NCI-H510A (cell line): ENCODE measurements around the gene ZNF423.

Experiments used
- DNase-seq: peaks from one replicate; lab custom pipeline; 2025; lab: John Stamatoyannopoulos, UW

ZNF423 gene

DNA sequence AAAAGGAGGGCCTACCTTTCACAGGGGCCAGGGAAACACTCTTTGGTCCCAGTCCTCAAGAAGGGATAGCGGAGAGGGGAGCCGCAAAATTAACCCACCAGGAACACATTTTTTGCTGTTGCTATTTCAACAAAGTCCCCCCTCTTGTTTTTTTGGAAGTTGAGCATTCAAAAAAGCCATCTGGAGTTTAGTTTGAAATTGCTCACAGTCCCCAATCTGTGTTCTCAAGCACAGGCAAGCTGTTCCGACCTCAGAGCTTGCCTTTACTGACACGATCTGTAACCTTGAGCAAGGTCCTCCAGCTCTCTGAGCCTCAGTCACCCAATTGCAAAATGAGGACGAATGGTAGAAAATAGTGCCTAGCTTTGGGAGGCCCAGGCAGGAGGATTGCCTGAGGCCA is 131.1 kb downstream of the ZNF423 start:
- no peak for DNase-seq

DNA sequence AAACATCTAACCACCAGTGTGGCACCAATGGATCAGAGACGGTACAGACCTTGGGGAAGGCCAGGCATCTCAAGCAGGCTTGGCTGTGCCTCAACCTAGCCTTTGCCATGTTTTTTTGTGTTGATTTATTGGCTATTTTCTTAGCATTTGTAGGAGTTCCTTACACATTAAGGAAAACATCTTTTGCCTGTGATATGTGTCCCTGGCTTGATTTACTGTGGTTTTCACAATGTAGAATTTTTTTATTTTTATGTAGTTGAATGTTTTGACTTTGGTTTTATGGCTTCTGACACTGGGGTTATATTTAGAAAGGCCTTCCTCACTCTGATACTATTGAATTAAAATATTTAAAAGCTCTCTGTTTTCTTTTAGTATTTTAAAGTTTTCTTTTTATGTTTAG is 132.6 kb downstream of the ZNF423 start:
- no peak for DNase-seq

DNA sequence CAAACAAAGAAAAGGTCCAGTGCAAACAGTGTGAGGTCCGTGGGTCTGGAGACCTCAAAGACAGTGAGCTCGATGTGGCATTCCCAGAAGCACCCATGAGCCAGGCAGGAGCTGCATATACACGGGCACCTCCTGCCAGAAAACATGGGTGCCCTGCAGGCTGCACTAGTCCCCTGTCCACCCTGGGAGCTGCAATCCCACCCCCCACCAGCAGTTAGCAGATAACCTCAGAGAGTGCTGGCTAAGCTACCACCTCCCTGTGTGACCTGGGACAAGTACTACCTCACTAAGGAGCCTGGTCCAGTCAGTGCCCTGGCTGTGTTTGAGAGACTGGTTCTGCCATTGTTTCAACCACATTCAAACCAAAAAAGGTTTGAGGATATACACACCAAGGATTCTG is 135.7 kb downstream of the ZNF423 start:
- no peak for DNase-seq

DNA sequence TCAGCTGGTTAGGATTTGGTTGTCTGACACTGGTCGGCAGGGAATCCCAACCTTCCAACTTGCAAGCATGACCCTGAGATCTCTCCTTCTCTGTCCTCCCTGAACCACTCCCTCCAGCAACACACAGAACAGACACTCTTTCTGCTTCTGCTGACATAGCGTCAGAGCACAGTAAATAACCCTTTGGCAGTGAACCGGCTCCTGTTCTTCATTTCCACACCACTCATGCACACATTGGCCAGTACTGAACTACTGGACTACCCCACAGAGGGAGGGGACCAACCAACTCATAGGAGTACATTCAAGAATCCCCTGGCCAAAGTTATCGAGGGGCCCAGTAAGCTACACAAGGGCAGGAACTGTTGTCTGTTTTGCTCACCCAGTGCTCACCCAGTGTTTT is 138.2 kb downstream of the ZNF423 start:
- no peak for DNase-seq

DNA sequence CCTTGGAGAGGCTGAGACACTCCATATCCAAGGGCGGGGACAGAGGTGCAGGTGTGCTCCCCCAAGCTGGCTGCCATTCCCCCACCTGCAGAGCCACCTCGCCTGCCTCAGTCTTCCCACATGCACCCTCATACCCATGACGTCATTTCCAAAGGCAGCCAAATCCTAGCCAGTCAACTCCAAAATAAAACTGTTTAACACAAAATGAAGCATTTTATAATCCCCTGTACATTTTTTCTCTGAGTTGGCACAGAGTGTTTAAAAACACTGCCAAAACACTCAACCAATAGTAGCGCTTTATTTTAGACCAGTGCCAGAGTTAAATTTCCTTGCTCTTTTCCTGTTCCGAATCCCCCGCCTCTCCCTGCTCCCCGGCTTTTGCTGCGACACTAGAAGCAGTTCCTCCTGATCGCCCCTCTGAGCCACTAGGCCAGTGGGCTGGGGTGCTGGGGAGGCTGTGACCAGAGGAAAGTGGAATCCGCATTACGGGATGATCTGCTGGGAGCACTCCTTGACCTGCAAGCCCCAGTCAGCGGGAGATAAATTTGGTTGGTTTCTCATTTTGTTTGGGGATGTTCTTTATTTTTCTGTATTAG is 139.5 kb downstream of the ZNF423 start:
- no peak for DNase-seq

DNA sequence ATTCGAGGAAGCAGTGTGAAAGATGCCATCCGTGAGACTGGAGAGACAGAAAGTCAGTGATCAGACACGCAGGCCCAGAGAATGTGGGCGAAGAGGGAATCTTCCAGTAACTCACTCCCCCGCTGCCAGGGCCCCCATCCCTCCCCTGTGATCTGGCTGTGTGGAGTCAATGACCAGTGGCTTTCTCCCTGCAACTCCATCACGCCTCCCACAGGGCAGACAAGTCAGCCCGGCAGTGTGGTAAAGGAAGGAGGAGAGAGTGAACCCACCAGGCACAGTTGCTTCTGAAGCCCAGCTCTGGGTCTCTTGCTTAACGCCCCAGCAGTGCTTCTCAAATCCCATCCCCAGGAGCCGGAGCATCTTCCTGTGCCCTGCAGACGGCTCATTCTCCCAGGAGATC is 142.1 kb downstream of the ZNF423 start:
- no peak for DNase-seq

DNA sequence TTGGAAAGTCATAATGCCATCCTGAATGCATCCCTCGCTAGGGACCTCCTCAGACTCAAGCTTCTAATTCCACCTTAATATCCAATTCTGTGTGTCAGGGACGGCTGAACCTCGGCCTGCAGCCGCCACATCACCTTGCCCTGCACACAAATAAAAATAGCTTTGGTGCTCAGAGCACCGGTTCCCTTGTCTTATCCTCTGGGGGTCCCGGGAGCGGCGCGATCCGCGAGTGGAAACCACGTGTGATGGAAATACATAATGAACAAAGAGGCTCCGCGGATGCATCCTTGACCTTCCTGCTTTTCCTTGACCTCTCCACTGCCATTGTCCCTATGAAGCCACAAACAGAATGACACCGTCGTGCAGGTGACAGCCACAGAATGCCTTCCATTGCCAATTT is 143.4 kb downstream of the ZNF423 start:
- no peak for DNase-seq

DNA sequence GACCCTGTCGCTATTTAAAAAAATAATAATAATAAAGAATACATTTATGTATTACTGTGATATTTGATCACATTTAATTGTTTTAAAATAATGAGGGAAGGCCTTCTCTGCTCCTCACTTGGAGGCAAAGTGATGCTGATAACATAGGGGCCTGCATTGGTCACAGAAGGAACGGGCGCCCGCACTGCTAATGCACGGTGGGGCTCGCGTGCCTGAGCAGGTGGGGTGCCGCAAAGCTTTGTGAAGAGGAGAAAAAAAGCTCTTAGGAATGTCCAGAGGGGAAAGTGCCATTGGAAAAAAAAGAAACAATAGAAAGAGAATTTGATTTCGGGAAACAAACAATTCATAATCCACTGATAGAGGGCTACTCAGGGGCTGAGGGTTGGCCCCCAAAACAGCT is 143.8 kb downstream of the ZNF423 start:
- DNase-seq: no peak

DNA sequence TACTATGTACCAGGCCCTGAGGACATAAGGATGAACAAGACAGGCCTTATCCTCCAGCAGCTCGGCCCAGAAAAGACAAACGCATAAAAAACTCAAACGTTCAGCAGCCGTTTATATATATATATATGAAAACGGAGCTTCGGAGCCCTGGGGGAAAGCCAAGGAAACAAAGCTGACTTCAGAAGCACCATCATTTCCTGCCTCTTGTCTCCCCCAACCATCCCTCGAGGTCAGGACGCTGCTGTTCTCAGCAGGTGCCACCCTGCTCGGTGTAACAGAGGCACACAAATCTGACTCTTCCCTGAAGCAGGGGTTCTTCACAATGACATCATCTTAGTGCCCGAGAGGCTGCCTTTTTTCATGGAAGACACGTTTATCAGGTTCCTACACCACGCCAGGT is 146.9 kb downstream of the ZNF423 start:
- DNase-seq: no peak

DNA sequence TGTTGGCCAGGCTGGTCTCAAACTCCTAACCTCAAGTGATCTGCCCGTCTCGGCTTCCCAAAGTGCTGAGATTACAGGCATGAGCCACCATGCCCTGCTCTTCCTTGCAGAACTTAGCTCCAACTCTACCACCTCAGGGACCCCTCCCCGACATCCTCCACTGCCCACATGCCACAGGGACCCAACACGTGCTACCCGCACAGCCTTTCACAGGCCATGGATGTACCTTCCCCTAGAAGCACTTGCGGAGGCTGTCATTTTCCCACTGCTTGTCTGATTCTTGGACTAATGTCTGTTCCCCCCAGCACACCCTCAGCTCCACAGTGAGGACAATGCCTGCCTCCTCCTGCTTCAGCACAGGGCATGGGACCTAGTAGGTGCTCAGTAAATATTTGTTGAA is 147.4 kb downstream of the ZNF423 start:
- no peak for DNase-seq

DNA sequence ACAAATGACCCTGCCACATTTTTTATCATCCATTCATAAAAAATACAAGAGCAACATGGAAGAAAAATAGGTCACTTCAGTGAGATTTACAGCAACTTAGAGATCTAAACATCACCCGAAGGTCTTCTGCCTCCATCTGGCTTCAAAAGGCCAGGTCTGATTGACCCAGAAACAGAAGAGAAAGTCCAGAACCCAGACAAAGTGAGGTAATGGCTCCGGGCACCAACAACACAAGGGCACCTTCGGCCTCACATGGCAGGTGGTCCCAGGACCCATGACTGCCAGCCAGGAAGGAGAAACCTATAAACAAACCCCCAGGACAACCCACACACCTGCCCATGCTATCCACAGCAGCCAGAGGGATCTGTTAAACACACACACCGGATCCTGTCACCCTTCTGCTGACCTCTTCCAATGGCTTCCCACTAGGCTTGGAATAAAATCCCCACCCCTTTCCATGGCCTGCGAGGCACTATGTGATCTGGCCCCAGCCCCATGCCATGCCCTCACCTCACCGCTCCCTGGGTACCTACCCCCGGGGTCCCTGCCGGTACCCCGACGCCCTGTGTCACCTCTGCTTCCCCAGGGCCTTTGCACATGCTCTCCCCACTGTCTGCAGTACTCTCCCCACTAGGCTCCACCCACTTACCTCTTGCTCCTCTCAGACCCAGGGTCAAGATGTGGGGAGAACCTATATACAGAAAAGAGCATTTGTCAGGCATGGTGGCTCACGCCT is 149.1 kb downstream of the ZNF423 start:
- DNase-seq: no peak

DNA sequence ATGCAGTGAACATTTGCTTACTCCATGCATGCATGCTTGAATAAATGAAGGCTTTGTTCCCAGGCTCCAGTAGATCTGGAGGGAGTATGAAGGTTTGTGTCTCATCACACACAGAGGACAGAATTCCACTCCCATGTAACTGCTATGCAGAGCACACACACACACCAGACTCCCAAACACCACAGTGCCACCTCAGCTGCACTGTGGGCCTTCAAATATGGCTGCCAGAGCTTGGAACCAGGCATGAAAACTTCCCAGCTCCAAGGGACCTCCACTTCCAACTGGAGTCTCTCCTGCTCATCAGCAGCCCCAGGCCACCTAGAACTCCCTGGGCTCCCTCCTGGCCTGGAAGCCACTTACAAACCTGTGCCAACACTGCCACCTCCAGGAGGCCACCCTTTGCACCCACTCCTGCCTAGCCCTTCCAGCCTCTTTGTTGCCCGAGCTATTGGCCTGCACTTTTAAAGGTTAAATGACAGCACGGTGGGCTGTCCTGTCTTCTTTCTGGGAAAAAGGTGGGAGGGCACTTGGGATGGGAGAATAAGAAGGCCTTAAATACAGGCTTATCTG is 151.2 kb downstream of the ZNF423 start:
- no peak for DNase-seq

DNA sequence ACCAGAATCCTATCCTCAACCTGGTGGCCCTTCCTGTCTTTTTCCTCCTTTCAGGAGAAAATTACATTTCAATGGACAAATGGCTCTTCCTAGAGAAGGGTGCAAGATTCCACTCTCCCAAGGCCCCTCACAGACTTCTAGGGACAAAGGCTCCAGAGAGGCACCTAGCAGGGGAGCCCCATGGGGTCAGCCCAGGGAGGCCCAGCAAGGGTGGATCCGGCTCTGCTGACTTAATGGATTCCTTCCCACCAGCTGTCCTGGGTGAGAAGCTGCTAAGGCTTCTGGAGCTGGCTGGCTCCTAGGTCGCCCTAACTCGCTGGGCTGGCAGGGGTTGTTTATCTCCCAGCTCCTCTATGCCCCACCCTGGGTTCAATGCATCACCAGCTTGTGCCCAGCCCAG is 152.4 kb downstream of the ZNF423 start:
- DNase-seq: no peak

DNA sequence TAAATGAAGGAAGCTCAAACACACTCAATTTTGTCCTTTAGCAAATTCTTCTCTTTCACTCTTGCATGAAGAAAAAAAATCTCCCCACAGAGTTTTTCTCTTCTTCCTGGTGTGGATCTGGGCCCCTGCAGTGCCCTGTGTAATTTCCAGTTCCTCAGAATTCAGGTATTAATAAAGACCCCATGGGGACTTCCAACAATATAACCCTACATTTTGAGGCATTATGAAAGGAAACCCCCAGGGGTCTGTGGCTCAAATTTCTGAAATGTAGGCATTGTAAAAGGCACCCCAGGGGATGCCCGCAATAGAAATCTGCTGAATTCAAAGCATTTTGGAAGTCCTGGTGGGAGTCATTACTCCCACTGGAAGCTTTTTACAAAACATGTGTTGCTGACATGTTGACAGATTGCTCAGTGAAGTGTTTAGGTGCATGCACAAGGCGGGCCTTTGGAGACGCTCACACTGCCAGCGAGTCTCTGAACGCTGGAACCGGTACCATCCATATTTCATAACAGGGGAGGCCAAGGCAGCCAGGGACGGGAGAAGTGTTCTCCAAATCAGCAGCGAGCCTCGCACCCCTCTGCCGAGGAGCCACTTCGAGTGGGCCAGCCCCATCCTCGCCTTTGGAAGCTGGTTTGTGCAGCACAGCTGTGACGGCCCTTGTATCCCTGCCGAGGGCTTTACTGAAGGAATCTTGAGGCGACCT is 154.0 kb downstream of the ZNF423 start:
- DNase-seq: no peak

DNA sequence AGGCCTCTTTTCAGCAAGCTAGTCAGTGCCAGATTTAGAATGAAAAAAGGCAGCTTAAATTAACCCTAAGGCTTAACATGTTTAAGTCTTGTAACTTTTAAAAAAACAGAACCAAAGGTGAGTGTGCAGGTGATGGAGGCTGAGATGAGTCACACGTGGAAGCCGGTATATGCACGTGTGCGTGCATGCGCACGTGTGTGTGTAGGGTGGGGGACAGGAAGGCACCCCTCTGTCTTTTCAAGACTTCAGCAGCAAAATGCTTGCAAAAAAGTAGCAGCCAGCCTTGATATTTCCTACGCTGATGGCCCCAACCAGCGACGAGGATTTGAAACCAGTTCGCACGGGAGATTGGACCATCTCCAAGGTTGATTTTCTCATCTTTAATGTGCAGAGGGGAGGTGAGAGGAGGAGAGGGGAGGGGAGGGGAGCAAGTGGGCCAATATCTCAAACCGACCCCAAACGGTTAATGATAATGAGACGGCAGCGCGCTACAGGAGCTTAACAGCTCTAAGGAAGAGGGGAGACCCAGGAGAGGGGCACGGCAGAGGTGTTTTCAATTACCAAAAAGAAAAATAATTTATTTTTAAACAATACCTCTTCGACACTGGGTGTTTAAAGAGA is 154.7 kb downstream of the ZNF423 start:
- DNase-seq: no peak

DNA sequence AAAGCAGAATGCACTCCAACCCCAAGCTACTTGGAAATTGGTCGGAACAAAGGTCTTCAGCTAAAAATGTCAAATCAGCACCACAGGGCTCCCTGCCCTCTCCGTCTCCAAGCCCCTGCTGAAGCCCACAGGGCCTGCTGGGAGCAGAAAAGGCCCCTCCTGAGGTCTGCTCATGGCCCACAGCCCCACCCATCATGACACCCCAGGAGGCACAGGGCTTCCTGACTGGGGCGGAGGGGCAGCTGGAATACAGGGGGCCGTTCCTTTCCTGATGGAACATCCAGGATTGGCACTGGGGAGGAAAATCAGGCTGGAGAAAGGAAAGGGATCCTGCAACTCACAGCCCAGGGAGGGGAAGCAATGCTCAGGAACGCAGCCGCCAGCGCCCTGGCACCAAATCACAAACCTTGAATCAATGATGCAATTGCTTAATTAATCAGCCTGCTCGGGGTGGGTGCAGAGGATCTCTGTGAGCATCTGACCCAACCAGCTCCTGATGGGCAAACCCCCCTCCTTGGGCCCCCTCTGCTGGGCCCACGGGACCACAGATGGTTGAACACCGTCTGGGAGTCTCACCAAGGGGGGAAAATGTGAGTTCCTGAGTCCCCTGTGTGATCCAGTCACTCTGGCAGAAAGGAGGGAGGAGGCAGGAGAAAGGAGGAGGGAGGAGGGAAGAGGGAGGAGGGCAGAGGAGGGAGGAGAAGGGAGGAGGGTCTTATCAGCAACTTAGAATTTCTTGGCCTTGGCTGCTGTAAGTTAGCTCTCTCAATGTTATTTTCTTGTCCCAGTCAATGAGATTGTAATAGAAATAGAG is 155.5 kb downstream of the ZNF423 start:
- no peak for DNase-seq

DNA sequence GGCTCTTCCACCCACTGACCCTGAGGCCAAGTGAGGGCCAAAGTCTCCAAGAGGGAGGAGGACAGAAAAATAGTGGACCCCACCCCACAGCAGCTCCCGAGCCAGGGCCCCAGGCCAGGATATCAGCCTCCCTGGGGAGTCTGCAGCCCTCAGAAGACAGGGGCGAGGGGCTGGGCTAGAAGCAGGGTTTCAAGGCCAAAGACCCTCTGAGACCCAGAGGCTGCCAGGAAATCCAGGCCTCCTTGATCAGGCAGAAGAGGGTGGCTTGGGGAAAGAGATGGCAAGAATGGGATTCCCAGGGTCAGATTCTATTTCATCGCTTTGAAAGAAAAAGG is 156.1 kb downstream of the ZNF423 start:
- DNase-seq: no peak

DNA sequence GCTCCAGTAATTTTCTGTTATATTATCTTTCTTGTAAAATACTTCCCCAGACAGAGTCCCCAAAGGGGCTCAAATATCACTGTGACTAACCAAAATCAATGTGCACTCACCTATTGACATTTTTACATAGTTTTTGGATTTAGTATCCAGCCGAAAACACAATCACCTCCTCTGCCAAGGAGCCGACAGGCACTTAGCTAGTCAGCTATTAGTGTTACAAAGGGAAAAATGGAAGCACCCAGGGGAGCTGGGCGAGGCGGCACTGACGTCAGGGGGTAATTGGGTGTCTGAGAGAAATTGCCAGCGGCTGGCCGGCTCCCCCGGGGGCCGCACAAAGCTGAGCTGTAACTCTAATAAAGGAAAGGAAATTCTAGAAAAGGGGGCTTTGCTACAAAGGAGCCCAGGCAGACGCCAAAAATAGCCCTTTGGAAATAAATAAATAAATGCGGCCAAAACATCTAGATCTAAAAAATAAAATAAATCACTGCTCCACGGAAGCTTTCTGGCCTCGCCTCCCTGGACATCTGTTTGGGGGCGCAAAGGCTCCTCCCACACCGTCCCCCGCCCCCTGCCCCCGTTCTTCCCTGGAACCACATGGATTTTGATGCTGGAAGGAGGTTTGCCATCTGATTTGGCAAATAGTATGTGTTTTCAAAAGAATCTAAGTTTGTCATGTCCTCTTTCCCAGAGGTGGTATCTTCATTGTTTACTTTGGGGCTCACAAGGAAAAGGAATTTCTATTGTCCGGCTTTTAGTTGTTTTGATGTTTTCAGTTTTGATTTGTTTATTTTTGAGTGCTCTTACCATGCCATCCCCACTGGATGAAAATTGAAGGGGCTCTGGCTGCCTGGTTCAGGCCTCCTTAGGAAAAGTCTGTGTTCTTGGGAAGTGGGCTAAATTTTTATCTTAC is 156.7 kb downstream of the ZNF423 start:
- DNase-seq: no peak

DNA sequence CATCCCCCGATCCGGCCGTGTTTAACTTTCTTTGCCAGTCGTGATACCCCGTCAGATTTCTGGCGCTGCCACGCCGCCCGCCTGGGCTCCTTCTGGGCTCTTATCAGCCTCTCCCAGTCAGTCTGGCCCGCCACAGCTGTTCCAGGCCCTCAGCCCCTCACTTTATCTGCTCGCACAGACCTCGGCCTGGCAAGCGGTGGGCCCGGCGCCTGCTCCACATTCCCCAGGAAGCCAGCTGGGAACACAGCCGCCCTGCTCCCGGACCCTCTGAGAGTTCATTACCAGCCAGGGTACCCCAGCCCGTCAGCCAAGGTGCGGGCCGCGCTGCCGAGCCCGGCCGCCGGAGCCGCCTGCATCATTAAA is 157.5 kb downstream of the ZNF423 start:
- no peak for DNase-seq

DNA sequence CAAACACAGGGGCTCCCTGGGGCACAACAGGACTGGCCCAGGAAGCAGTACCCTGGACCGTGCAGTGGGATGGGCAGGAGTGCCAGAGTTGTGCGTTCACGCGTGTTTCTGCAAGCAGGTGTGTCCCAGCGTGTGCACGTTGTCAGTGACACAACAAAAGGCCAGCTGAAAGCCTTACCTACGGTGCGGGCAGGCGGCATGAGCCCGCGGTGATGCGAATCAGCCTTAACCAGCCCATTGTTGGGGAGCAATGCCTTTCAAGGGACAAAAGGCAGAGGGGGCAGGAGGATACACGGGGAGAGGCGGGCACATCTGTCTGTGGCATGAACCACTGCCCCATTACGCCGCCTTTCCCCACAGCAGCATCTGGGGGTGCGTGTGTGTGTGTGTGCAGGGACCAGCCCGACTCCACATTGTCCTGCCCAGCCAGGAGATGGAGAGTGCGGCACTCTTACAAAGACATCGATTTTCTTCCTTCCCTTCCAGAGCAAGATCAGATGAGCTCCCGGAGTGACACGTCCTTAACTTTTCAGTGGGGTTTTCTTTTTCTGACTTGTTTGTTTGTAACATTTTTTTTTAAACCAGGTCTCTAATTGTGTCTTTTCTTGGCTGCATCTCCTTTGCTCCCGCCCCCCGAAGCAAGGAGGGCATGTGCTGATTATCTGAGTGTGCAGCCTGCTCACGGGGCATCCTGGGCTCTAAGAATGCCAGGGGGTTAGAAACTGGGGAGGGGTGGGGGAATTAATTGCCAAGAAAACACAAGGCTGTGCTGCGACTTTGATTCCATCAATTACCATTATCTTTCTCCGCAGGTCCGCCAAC is 158.1 kb downstream of the ZNF423 start:
- no peak for DNase-seq
